ENCODE measurements around the gene PITPNM3.

The PITPNM3 gene

DNA sequence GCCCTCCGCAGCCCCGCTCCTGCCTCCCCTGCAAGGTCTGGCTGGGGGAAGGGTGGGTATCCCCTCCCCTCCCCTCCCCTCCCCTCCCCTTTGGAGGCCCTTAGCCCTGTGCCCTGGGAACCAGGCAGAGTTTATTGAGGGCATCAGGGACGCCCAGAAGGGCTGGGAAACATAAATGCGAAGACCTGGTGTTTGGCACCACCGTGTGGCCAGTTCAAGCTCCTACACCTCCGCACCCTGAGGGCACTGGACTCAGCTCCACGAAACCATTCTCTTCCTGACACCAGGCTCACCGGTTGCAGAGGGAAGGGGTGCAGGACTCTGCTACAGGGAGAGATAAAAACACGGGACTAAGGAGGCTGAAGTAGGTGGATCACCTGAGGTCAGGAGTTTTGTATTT, 120.4 kb downstream of the PITPNM3 start:
- no peak for DNase-seq

- DNase-seq, result no peak
These were observed 121.3 kb downstream of the PITPNM3 start, which contains the start of gene AIPL1 for GRCh38 chr17:6435051-6435450. Gene AIPL1 (minus strand): TSS chr17:6435121. CDS start chr17:6435104, 17 bp downstream.

- no peak for DNase-seq
These were observed 125.6 kb downstream of the PITPNM3 start for GRCh38 chr17:6430769-6431168.

DNA sequence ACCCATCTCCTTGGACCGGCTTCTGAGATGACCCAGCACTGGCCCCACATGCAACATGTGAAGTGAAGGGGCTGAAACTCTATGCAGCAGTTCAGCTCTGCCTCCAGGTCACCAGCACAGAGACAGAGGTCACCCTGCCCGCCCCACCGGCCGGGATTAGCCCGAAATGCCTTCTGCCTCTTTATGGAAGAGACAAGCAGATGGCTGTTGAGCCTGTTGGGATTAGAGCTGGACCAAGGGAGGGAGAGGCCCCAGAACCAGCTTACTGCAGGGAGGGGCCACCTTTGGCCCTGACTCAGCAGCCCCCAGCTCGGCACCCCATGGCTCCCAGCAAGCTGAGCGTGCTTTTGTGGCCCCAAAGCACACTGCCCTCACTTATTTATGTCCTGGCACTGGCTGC, 127.1 kb downstream of the PITPNM3 start:
- DNase-seq, result no peak

DNA sequence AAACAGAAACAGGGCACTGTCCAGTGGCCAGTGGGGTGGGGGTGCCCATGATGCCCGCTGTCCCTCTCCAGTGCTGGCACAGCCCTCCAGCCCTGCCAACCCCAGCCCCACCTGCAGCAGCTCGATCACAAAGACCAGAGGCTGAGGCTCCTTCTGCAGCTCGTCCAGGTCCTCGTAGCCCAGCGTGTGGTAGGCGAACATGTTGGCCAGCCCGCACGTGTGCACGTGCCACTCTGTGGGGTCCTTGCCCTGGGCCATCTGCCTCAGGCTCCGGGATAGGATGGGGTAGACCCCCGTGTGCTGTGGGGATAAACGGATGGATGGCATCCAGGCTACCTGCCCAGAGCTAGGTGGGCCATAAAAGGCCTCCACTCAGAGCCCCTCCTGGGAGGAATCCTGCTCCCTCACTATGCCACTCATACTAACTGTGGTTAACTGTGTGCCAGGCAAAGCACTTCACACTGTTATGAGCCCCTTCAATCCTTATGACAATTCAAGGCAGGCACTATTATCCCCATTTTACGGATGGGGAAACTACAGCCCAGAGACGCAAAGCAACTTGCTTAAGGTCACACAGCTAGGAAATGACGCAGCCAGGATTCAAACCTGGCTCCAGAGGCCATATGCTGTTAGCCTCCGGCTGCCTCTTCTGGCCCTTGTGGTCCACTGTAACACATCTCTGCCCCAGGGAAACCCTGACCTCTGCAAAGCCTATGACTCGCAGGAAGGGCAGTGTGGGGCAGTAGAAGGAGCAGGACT, 128.0 kb downstream of the PITPNM3 start:
- no peak for DNase-seq

DNA sequence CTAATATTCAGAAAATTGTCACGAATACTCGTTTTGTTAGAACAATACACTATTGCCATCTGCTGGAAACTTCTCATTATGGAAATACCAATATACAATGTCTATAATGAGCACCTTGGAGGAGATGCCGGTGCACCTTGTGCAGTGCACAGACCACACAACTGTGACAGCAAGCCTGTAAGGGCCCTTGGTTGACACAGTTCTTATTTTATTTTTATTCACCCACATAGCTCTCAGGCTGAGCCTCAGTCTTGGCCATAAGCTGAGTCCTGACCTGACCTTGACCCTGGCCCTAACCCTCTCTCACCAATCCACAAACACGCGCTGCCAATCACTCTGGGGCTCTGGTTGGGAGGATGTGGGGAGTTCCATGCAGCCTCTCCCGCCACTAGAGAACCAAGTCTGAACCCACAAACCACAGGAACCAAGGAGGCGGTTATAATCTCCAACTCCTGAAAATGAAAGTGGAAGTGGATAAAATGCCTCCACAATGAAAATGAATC, 129.0 kb downstream of the PITPNM3 start:
- DNase-seq, result peak; percentile 20

- DNase-seq, result no peak
These were observed 129.8 kb downstream of the PITPNM3 start for GRCh38 chr17:6426356-6427101.

GRCh38 chr17:6425407-6425806, 130.9 kb downstream of the PITPNM3 start:
- DNase-seq, result no peak

DNA sequence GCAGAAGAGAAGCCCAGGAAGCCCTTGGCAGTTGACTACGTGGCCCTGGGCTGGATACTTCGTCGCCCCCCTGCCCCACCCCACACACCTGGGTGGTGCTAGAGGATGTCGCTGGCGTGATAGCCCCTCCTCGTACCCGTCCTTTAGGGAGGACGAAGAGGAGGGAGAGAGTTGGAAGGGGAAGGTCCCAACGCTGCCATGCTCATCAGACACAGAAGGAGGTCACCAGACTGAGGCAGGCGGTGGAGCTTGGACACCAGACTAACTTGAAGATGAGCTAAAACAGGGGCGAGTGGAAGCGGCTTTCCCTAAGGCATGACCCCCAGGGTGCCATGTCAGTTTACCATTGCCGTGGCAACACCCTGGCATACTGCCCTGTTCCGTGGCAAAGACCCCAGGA, 132.4 kb downstream of the PITPNM3 start:
- no peak for DNase-seq

DNA sequence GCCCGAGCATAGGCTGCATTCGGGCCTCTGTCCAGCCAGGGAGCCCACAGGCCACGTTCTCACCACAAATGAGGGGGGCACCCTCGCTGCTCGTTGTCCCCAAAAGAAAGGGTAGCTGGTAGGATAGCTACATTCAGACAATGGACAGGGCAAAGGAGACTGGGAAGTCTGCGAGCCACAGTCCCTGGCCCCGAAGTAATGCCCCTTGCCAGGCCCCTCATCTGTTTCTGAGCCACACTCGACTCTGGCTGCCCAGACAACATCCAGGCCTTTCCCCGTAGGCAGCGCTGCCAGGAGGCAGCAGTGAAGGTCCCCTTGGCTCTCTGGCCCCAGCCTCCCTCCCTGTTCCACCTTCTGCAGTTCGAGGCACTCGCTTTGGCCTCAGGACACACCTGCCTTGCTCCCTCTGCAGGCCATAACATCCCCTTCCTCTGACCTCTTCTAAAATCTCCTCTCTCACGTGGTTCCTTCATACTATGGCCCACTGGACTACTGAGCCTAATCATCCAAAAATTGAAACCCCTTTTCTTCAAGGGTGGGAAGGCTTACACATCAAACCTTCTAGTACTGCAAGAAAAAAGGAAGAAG, 133.6 kb downstream of the PITPNM3 start:
- DNase-seq, result no peak

DNA sequence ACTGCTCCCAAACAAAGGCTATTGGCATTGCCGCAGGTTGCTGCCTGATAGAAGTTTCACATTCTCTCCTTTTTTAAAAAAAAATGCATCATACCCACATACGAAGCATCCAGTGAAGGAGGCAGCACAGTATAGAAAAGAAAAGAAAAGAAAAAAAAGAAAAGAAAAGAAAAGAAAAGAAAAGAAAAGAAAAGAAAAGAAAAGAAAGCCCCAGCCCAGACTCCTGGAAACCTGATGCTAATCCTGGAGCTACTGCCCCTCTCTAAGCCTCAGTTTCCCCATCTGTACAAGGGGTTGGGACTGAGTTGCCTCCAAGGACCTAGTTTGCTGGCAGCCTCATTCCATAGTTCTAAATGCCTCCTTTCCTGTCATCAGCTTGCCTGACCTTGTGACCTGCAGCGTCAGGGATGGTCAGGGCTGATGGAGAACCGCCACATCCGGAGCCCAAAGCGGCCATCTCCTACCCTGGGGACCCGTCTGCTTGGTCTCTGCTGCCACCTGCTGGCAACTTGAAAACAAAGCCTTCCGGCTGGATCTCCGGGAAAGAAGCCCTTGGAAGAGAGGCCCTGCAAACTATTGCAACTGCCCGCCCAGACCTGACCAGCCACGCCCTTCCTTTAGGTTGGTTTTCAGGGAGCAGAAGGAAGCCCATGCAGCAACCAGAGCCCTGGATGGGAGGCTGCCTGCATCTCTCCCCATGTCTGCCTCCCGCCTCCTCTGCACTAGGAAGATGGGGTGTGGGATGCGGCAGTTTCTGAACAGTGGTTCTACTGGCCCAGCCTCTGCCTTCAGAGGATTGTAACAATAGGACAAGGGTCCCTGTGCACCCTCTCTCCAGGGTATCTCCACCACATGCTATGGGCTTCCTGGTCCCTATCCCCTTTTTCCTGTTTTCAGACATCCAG, 134.4 kb downstream of the PITPNM3 start:
- no peak for DNase-seq

DNA sequence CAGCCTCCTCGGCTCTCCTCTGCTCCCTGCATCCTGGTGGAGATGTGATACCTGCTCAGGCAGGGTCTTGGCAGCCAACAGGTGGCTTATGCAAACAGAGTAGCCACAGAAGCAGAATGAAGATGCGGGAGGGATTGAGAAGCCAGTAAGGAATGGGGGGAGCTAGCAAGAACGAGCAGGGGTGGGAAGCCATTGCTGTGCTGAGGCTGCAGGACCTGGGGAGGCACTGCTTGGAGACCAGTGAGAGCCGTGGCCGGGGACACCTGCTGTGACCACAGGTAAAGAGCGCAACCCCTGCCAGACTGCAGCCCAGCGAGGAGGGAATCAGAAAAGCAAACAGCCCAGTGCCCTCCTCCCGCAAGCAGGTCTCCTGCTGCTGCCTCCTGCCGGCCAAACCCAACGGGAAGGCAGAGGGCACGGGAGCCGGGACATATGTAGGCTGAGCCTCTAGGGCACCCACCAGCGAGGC, 136.1 kb downstream of the PITPNM3 start:
- DNase-seq, result no peak

GRCh38 chr17:6415616-6416015, 140.7 kb downstream of the PITPNM3 start:
- no peak for DNase-seq

GRCh38 chr17:6413065-6413464, 143.3 kb downstream of the PITPNM3 start:
- no peak for DNase-seq

GRCh38 chr17:6408735-6409134, 147.6 kb downstream of the PITPNM3 start:
- no peak for DNase-seq

DNA sequence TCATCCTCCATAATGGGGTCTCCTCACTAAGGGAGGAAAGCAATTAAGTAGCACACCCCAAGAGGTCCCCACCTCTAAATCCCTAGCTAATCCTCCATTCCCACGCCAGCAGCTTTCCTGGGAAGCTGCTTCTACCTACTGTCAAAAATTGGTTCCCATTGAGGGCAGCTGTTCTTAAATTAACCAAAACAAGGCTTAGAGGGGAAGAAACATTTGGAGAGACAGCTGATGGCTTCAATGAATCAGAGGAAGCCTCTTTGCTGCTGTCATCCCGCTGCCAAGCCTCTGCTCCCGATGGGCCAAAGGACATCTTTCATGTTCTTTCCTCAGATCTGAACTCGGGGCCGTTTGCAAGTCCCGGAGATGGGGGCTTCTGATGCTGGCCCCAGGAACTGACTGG, 148.1 kb downstream of the PITPNM3 start:
- DNase-seq, result no peak

DNA sequence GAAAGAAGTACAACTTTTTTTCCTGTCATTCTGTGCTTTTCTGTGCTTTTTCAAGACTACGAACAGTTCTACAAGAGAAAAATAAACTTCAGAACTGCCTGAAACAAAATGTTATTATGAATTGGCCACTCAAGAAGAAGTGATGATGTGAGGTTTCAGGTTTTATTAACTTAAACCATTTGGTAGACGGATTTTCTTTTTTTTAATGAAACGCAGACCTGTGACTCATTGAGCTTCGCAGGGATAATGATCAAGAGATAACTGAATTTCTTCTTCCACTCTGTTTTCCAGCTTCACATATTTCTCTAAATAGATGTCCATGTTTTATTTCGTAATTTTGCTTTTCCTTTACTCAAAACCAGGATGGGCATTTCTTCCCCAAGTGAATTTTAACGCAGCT, 154.1 kb downstream of the PITPNM3 start:
- no peak for DNase-seq
